Calu3 (cell line): ENCODE results near the gene ITIH4. TPM values are rescaled to one million over a fixed set of nuclear protein-coding genes. Genes with fewer than 3 reads are reported as not detected.

Experiments used
- BruUV-seq: library from RNA; stranded (reverse); fragments of 400-500 nt; replicated peaks from 2 replicates; lab custom pipeline; 2021; lab: Mats Ljungman, UMichigan
- CTCF ChIA-PET: fragments of 300-600 bp; sonication (Branson Sonifier 250); formaldehyde crosslinking; loops from one replicate; lab custom pipeline; 2022; ENCODE audit warnings: antibody characterized with exemption; lab: Charles Lee
- DNase-seq: peaks from one replicate; pipeline ENCODE4 v3.0.0; 2022
- H3K27ac Mint-ChIP-seq: one replicate; pipeline ENCODE4 v1.8.0; 2022; ENCODE audit warnings: mixed read lengths; ENCODE audit not compliant: unreplicated experiment
- H3K27me3 Mint-ChIP-seq: one replicate; pipeline ENCODE4 v1.8.0; 2022; ENCODE audit warnings: mixed read lengths; ENCODE audit not compliant: unreplicated experiment
- H3K36me3 Mint-ChIP-seq: one replicate; pipeline ENCODE4 v1.8.0; 2022; ENCODE audit warnings: mild to moderate bottlenecking, moderate library complexity, mixed read lengths; ENCODE audit not compliant: insufficient read depth, unreplicated experiment
- H3K4me1 Mint-ChIP-seq: one replicate; pipeline ENCODE4 v1.8.0; 2022; ENCODE audit warnings: mild to moderate bottlenecking, low read depth, mixed read lengths; ENCODE audit not compliant: unreplicated experiment
- H3K4me3 Mint-ChIP-seq: one replicate; pipeline ENCODE4 v1.8.0; 2022; ENCODE audit warnings: mild to moderate bottlenecking, low read depth, moderate library complexity, mixed read lengths; ENCODE audit not compliant: unreplicated experiment
- H3K9me3 Mint-ChIP-seq: one replicate; pipeline ENCODE4 v1.8.0; 2022; ENCODE audit warnings: low read depth, mixed read lengths; ENCODE audit not compliant: unreplicated experiment
- intact Hi-C: fragments of 100-400 bp; cut with micrococcal nuclease; formaldehyde crosslinking; loops from one replicate; pipeline ENCODE4 v1.10.0; 2022; ENCODE audit not compliant: unreplicated experiment
- total RNA-seq: library from RNA; stranded (reverse); gene quantifications from 2 replicates; pipeline ENCODE4 v1.2.3, GENCODE V29; 2022
- TF ChIP-seq, protein P1 (sequence below): fragments of 200-600 bp; IDR thresholded peaks from one replicate; pipeline ENCODE4 v1.8.0; 2022; ENCODE audit warnings: antibody characterized with exemption; ENCODE audit not compliant: unreplicated experiment

The ITIH4 gene
- total RNA-seq, 1 experiment from 2014 or later, result 3.0 TPM

DNA sequence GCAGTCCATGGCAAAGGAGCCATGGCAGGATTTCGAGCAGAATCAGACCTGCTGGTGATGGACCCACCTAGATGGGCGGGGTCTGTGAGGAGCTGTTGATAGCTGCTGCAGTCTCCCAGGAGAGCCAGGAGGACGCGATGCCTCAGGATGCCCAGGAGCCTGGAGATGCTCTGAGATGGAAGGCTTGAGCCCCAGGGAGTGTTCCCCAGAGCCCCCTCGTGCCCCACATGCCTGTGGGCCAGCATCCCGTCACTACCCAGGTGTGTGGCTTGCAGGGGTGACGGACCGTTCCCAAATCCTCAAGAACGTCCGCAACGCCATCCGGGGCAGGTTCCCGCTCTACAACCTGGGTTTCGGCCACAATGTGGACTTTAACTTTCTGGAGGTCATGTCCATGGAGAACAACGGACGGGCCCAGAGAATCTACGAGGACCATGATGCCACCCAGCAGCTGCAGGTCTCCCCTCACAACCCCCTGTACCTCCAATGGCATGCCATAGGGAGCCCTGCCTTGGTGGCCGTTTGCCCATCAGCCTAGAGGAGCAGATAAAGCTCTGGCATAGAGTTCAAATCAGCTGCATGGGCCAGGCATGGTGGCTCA lies 46.4 kb downstream of the ITIH4 start:
- no TSS peak for BruUV-seq
- peaks cover 69% of the 10 kb centered on the region for H3K27me3 Mint-ChIP-seq
- TF ChIP-seq, protein P1, sequence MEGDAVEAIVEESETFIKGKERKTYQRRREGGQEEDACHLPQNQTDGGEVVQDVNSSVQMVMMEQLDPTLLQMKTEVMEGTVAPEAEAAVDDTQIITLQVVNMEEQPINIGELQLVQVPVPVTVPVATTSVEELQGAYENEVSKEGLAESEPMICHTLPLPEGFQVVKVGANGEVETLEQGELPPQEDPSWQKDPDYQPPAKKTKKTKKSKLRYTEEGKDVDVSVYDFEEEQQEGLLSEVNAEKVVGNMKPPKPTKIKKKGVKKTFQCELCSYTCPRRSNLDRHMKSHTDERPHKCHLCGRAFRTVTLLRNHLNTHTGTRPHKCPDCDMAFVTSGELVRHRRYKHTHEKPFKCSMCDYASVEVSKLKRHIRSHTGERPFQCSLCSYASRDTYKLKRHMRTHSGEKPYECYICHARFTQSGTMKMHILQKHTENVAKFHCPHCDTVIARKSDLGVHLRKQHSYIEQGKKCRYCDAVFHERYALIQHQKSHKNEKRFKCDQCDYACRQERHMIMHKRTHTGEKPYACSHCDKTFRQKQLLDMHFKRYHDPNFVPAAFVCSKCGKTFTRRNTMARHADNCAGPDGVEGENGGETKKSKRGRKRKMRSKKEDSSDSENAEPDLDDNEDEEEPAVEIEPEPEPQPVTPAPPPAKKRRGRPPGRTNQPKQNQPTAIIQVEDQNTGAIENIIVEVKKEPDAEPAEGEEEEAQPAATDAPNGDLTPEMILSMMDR, result no peak
- H3K4me1 Mint-ChIP-seq, result no peaks in the 10 kb centered on the region
- CTCF ChIA-PET, result no interaction called here
- no peak overlapping the region for H3K4me3 Mint-ChIP-seq
- intact Hi-C loops, result no loop called here
- H3K27ac Mint-ChIP-seq, result no peak overlapping the region
- H3K9me3 Mint-ChIP-seq, result no peaks in the 10 kb centered on the region
- H3K36me3 Mint-ChIP-seq, result no peaks in the 10 kb centered on the region
- no peak for DNase-seq

DNA sequence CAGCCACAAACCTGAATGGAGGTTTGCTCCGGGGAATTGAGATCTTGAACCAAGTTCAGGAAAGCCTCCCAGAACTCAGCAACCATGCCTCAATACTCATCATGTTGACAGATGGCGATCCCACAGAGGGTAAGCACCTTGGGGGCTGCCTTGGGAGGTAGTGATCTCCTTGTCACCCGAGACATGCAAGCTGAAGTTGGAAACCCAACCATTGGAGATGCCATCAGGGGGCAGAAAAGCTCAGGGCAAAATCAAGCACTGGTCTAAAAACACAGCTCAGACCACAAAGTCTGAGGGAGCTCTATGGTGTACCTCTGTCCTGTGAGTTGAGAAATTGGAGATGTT lies 47.3 kb downstream of the ITIH4 start:
- Mint-ChIP-seq H3K36me3 (no peaks in the 10 kb centered on the region), H3K9me3 (no peaks in the 10 kb centered on the region), H3K27ac (no peak overlapping the region), H3K4me3 (no peak overlapping the region), H3K4me1 (peaks cover 4% of the 10 kb centered on the region), H3K27me3 (peaks cover 59% of the 10 kb centered on the region)
- CTCF ChIA-PET, result no interaction called here
- DNase-seq, result no peak
- intact Hi-C loops, result no loop called here
- TF ChIP-seq, protein P1, result no peak
- no TSS peak for BruUV-seq

DNA sequence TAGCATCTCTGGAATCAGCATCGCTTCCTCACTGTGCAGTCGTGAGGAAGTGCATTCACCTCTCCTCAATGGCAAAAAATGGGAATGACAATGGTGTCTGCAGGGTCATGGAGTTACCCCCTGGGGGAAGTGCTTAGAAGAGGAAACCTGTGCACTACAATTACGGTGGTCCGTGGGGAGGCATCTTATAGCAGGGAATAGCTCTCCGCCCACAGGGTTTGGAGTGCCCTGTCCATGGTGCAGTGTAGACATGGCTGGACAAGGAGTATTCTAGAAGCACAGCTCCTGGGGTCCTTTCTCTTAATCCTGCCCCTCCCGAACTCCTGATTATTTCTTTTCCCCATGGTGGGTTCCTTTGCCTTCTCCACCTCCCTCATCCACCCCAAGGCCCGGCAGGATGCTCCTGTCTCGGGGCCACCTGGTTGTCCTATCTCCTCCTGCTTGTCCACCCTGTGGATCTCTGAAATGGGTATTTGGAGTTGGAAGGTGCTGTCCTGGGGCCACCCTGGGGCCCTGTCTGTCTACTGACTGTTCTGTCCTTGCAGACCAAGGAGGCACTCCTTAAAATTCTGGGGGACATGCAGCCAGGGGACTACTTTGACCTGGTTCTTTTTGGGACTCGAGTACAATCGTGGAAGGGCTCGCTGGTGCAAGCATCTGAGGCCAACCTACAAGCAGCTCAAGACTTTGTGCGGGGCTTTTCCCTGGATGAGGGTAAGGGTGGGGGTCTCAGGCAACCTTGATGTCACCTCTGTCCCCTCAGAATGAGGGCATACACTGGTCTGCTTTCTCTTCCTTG lies 47.9 kb downstream of the ITIH4 start:
- intact Hi-C loops, result no loop called here
- BruUV-seq, result no TSS peak
- no peak for DNase-seq
- Mint-ChIP-seq H3K4me1 (peaks cover 9% of the 10 kb centered on the region), H3K9me3 (no peaks in the 10 kb centered on the region), H3K27me3 (peaks cover 54% of the 10 kb centered on the region), H3K4me3 (no peak overlapping the region), H3K27ac (no peak overlapping the region), H3K36me3 (no peaks in the 10 kb centered on the region)
- CTCF ChIA-PET, result no interaction called here
- TF ChIP-seq, protein P1, result no peak

DNA sequence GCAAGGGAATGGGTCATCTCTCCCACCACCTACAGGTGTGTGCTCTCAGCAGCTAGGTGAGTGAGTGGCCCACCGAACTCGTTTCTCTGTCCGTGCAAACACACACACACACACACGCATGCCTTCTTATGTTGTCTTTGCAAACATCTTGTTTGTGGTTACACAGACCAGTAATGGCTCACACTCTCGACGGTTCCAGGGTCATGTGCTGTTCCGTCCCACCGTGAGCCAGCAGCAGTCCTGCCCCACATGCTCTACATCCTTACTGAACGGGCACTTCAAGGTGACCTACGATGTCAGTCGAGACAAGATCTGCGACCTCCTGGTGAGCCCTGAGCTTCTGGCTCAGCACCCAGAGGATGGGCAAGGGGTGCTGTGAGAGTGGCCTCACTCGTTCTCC lies 48.7 kb downstream of the ITIH4 start:
- no peak for DNase-seq
- H3K27ac Mint-ChIP-seq, result no peak overlapping the region
- intact Hi-C loops, result no loop called here
- no peak overlapping the region for H3K4me3 Mint-ChIP-seq
- peaks cover 45% of the 10 kb centered on the region for H3K27me3 Mint-ChIP-seq
- no peaks in the 10 kb centered on the region for H3K9me3 Mint-ChIP-seq
- TF ChIP-seq, protein P1, result no peak
- peaks cover 18% of the 10 kb centered on the region for H3K4me1 Mint-ChIP-seq
- no TSS peak for BruUV-seq
- CTCF ChIA-PET, result no interaction called here
- no peaks in the 10 kb centered on the region for H3K36me3 Mint-ChIP-seq
